Endothelial cell of umbilical vein (primary cell): ENCODE measurements around the gene PKDCC. TPM values are rescaled to one million over a fixed set of nuclear protein-coding genes. Genes with fewer than 3 reads are reported as not detected.

Experiments used
- BruUV-seq: library from RNA; stranded (reverse); fragments of 400-500 nt; replicated peaks from 2 replicates; lab custom pipeline; 2021; lab: Mats Ljungman, UMichigan
- CTCF ChIA-PET: fragments of 300-600, 350-600 bp; sonication (Branson Sonifier 250); formaldehyde crosslinking; loops from one replicate; lab custom pipeline; 2021; ENCODE audit warnings: antibody characterized with exemption, inconsistent platforms; lab: Charles Lee
- POLR2A ChIA-PET: fragments of 300-600, 350-600 bp; sonication (Branson Sonifier 250); formaldehyde crosslinking; loops from one replicate; lab custom pipeline; 2021; ENCODE audit warnings: antibody characterized with exemption, inconsistent platforms; lab: Charles Lee
- DNase-seq: peaks from one replicate; pipeline ENCODE4 v3.0.0-alpha.2; 2011; ENCODE audit warnings: low read depth, low spot score
- FAIRE-seq: peaks from 2 replicates; lab custom pipeline; 2011; peaks lifted over from hg19 to GRCh38; lab: Jason Lieb, UNC
- H2AFZ ChIP-seq: 2 replicates; pipeline ENCODE4 v1.6.0; 2012; ENCODE audit warnings: low read depth, low read length, control low read depth, inconsistent platforms
- H3K27ac ChIP-seq: 2 replicates; pipeline ENCODE4 v1.5.1; 2011; ENCODE audit warnings: low read depth, mild to moderate bottlenecking, control low read depth, low read length, moderate library complexity; ENCODE audit not compliant: insufficient read depth
- H3K27me3 ChIP-seq, 2 experiments: 2 replicates each; pipeline versions ENCODE4 v1.6.0 to v1.6.1; 2011; ENCODE audit warnings: low read length in 2 of 2, mixed read lengths in 1 of 2; ENCODE audit not compliant: control insufficient read depth in 2 of 2, insufficient read depth in 2 of 2
- H3K36me3 ChIP-seq, 2 experiments: 2 replicates in 1 of 2; 3 replicates in 1 of 2; pipeline ENCODE4 v1.5.1; 2011; ENCODE audit warnings: low read length in 2 of 2, mild to moderate bottlenecking in 1 of 2, moderate library complexity in 1 of 2; ENCODE audit not compliant: control insufficient read depth in 2 of 2, insufficient read depth in 2 of 2; ENCODE audit errors: extremely low read depth in 1 of 2
- H3K4me1 ChIP-seq: 3 replicates; pipeline ENCODE4 v1.5.1; 2011; ENCODE audit warnings: mild to moderate bottlenecking, low read length; ENCODE audit not compliant: control insufficient read depth, insufficient read depth; ENCODE audit errors: extremely low read depth
- H3K4me2 ChIP-seq: 2 replicates; pipeline ENCODE4 v1.6.1; 2011; ENCODE audit warnings: low read length, control low read depth, mixed read lengths; ENCODE audit not compliant: insufficient read depth
- H3K4me3 ChIP-seq, 3 experiments: fragments of 200-600 bp in 1 of 3; sonication (generic), shearing (Covaris generic) in 1 of 3; replicated peaks in 1 of 3; 2 replicates each; pipeline ENCODE4 v1.5.1; 2011 to 2016; ENCODE audit warnings: control low read depth in 3 of 3, low read length in 3 of 3, mild to moderate bottlenecking in 2 of 3, inconsistent platforms in 1 of 3, low read depth in 1 of 3, moderate library complexity in 1 of 3; ENCODE audit not compliant: insufficient read depth in 1 of 3
- H3K79me2 ChIP-seq: 2 replicates; pipeline ENCODE4 v1.6.0; 2012; ENCODE audit warnings: low read length, inconsistent platforms; ENCODE audit not compliant: control insufficient read depth, insufficient read depth
- H3K9ac ChIP-seq: replicated peaks from 2 replicates; pipeline ENCODE3; 2011; ENCODE audit warnings: low read length, control low read depth; ENCODE audit not compliant: insufficient read depth; ENCODE audit errors: extremely low read depth
- H3K9me1 ChIP-seq: replicated peaks from 3 replicates; pipeline ENCODE4 v1.6.0; 2011; ENCODE audit warnings: mild to moderate bottlenecking, low read length; ENCODE audit not compliant: control insufficient read depth, insufficient read depth; ENCODE audit errors: extremely low read depth
- H3K9me3 ChIP-seq: replicated peaks from 2 replicates; pipeline ENCODE4 v1.5.1; 2012; ENCODE audit warnings: low read length, inconsistent platforms; ENCODE audit not compliant: control insufficient read depth, insufficient read depth
- H4K20me1 ChIP-seq: replicated peaks from 2 replicates; pipeline ENCODE3; 2011; ENCODE audit warnings: mild to moderate bottlenecking, low read length; ENCODE audit not compliant: control insufficient read depth, insufficient read depth; ENCODE audit errors: extremely low read depth
- EZH2 ChIP-seq: IDR thresholded peaks from 2 replicates; pipeline ENCODE4 v1.6.1; 2012; ENCODE audit warnings: borderline replicate concordance, low read depth, mild to moderate bottlenecking, moderate library complexity, low read length, inconsistent platforms; ENCODE audit not compliant: severe bottlenecking
- FOS ChIP-seq: IDR thresholded peaks from 2 replicates; pipeline ENCODE4 v1.6.1; 2011; ENCODE audit warnings: mild to moderate bottlenecking, low read length, moderate library complexity, borderline replicate concordance; ENCODE audit not compliant: insufficient read depth
- GATA2 ChIP-seq: IDR thresholded peaks from 2 replicates; pipeline ENCODE4 v1.7.0; 2011; ENCODE audit warnings: low read depth, mild to moderate bottlenecking, moderate library complexity, mixed read lengths, low read length; ENCODE audit not compliant: insufficient read length, insufficient read depth
- JUN ChIP-seq: IDR thresholded peaks from 2 replicates; pipeline ENCODE4 v1.6.1; 2011; ENCODE audit warnings: borderline replicate concordance, low read depth; ENCODE audit not compliant: insufficient read length, insufficient read depth
- MAX ChIP-seq: IDR thresholded peaks from 2 replicates; pipeline ENCODE4 v1.6.1; 2011; ENCODE audit not compliant: insufficient read depth, insufficient read length
- MYC ChIP-seq: IDR thresholded peaks from one replicate; pipeline ENCODE4 v1.6.1; 2011; ENCODE audit warnings: mild to moderate bottlenecking, low read depth, low read length
- POLR2A ChIP-seq: IDR thresholded peaks from 2 replicates; pipeline ENCODE4 v1.6.1; 2012; ENCODE audit warnings: low read depth, mild to moderate bottlenecking, control low read depth, low read length
- POLR2AphosphoS5 ChIP-seq: IDR thresholded peaks from 2 replicates; pipeline ENCODE4 v1.6.1; 2012; ENCODE audit warnings: low read depth, mild to moderate bottlenecking, control low read depth, low read length, moderate library complexity; ENCODE audit not compliant: insufficient read depth
- dilution Hi-C: fragments of 300-500 bp; cut with MboI; formaldehyde crosslinking; loops from one replicate; pipeline ENCODE4 v1.15.0; 2019; ENCODE audit warnings: low sequenced_read_pairs; ENCODE audit not compliant: extremely low pct_ligation_motif_present
- intact Hi-C: fragments of 100-400 bp; cut with micrococcal nuclease; formaldehyde crosslinking; loops from one replicate; pipeline ENCODE4 v1.10.0; 2022
- polyA plus RNA-seq, 4 experiments: library from polyadenylated mRNA; depleted of rRNA in 3 of 4; stranded (reverse) in 3 of 4; unstranded in 1 of 4; fragments of >200 nt; gene quantifications; 2 replicates each; pipeline versions ENCODE4 v1.2.1 to v1.2.3, GENCODE V29; 2011 to 2012; ENCODE audit warnings: missing spikeins in 1 of 4
- total RNA-seq: library from RNA; stranded (reverse); gene quantifications from 2 replicates; pipeline ENCODE4 v1.2.3, GENCODE V29; 2021
- TF ChIP-seq, protein P1 (sequence below), 2 donors: IDR thresholded peaks; 1 replicate in 1 of 2; 2 replicates in 1 of 2; pipeline ENCODE4 v1.5.1; 2011; ENCODE audit warnings: low read length in 2 of 2, mild to moderate bottlenecking in 2 of 2, moderate library complexity in 2 of 2, control low read depth in 1 of 2, inconsistent platforms in 1 of 2, low read depth in 1 of 2; ENCODE audit not compliant: insufficient read depth in 1 of 2; ENCODE audit errors: extremely low read depth in 1 of 2

PKDCC gene
- total and polyA plus RNA-seq, 2 donors (not counting 3 experiments of a cell fraction or from before 2014, with no cell fraction given): 3.0 to 5.9 TPM

DNA sequence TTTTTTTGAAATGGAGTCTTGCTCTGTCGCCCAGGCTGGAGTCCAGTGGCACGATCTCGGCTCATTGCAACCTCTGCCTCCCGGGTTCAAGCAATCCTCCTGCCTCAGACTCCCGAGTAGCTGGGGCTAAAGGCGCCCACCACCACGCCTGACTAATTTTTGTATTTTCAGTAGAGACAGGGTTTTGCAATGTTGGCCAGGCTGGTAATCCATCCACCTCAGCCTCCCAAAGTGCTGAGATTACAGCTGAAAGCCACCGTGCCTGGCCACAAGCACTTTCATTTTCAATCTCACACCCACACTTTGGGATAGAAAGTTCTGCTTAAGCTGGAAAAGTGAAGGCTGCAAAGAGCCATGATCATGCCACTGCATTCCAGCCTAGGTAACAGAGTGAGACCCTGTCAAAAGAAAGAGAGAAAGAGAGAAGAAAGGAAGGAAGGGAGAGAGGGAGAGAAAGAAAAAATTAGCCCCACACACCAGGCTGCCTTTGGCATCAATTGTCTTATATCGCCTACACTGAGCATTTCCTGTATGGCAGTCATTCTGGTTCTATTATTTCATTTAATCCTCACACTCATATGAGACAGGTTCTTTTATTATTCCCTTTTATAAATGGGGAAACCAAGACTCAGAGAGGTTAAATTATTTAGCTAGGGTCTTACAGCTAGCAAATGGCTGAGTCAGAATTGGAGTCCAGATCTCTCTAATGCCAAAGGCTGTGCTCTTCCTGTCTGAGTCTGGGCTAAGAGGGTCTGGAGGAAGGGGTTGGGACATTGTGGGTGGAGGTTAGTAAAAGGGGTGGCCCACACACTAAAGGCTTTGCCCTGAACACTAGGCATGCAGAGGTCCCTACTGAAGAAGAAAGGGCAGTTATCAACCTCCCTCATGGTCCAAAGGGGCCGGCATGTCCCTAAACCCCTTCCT, 37.9 kb upstream of the PKDCC start:
- Histone ChIP-seq H3K4me2 (peak overlapping the region; percentile 28), H4K20me1 (no peaks in the 10 kb centered on the region), H3K9me1 (no peaks in the 10 kb centered on the region), H3K79me2 (no peaks in the 10 kb centered on the region), H3K9me3 (no peaks in the 10 kb centered on the region), H2AFZ (peak overlapping the region; percentile 70), H3K27ac (no peak overlapping the region), H3K27me3 (no peaks in the 10 kb centered on the region), H3K9ac (no peak overlapping the region), H3K4me3 (no peak overlapping the region), H3K4me1 (no peaks in the 10 kb centered on the region), H3K36me3 (no peaks in the 10 kb centered on the region)
- ChIA-PET POLR2A (no interaction called here), CTCF (interaction anchor here (1.5 to 4.5 kb wide), 2 partner anchors 19 to 140 kb away, joined by 3 to 21 read pairs; no protein-coding TSS in a partner anchor)
- intact Hi-C loops: no loop called here
- no TSS peak for BruUV-seq
- TF ChIP-seq MAX (no peak), MYC (no peak), FOS (no peak), EZH2 (no peak), POLR2AphosphoS5 (no peak), POLR2A (no peak), GATA2 (no peak), JUN (no peak)
- TF ChIP-seq, protein P1, sequence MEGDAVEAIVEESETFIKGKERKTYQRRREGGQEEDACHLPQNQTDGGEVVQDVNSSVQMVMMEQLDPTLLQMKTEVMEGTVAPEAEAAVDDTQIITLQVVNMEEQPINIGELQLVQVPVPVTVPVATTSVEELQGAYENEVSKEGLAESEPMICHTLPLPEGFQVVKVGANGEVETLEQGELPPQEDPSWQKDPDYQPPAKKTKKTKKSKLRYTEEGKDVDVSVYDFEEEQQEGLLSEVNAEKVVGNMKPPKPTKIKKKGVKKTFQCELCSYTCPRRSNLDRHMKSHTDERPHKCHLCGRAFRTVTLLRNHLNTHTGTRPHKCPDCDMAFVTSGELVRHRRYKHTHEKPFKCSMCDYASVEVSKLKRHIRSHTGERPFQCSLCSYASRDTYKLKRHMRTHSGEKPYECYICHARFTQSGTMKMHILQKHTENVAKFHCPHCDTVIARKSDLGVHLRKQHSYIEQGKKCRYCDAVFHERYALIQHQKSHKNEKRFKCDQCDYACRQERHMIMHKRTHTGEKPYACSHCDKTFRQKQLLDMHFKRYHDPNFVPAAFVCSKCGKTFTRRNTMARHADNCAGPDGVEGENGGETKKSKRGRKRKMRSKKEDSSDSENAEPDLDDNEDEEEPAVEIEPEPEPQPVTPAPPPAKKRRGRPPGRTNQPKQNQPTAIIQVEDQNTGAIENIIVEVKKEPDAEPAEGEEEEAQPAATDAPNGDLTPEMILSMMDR (IDR thresholded peaks at IDR 0.05; ENCODE audit: extremely low read depth in 1 of 2, insufficient read depth in 1 of 2, low read depth in 1 of 2, low read length in 2 of 2): no peak
- dilution Hi-C loops: no loop called here
- FAIRE-seq: no peak
- DNase-seq: peak; percentile 20
